Measurements from ENCODE around the gene TGFBR3.
"Not testable (repeated sequence)": the region's sequence is repeated elsewhere in the genome, so short reads cannot be mapped to it uniquely, and the experiment has no call there.

The TGFBR3 gene

DNA sequence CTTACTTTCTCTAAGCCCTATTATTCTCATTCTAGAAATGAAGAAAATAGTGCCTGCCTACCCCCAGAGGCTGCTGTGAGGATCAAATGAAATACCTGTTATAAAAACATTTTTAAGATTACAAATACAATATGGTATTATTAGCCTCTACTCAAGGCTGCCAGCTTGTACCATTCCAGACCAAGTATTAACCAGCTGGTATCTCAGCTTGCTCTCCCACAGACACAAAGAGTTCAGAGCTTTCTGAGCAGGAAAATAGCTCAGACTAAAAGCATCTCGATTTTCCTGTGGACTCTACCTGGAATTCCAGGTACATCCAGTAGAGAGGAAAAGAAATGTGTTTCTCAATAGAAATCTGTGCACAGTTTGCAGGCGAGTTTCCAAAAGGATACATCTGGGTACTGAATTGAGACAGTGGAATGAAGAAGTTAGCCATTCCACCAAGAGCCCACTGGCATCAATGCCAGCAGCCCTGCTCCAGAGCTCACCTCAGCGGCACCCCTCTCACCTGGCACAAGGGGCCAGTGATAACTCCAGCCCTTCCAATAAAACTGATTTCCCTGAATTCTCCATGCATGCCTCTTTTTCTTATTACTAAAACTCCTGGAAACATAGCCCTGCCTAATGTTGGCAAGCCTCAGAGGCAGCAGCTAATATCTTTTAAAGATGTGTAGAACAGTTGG lies 31.0 kb downstream of the TGFBR3 start:
- no peaks in the 10 kb centered on the region for H3K4me1 ChIP-seq (ENCODE audit: control insufficient read depth in 1 of 2, insufficient read depth in 1 of 2, low read depth in 1 of 2, low read length in 1 of 2)
- H3K4me3 ChIP-seq (ENCODE audit: low read depth in 1 of 2, low read length in 1 of 2): no peak overlapping the region
- no peak overlapping the region for H3K27ac ChIP-seq
- H3K27me3 ChIP-seq: no peaks in the 10 kb centered on the region
- H3K9me3 ChIP-seq: no peaks in the 10 kb centered on the region
- TF ChIP-seq, protein P1, sequence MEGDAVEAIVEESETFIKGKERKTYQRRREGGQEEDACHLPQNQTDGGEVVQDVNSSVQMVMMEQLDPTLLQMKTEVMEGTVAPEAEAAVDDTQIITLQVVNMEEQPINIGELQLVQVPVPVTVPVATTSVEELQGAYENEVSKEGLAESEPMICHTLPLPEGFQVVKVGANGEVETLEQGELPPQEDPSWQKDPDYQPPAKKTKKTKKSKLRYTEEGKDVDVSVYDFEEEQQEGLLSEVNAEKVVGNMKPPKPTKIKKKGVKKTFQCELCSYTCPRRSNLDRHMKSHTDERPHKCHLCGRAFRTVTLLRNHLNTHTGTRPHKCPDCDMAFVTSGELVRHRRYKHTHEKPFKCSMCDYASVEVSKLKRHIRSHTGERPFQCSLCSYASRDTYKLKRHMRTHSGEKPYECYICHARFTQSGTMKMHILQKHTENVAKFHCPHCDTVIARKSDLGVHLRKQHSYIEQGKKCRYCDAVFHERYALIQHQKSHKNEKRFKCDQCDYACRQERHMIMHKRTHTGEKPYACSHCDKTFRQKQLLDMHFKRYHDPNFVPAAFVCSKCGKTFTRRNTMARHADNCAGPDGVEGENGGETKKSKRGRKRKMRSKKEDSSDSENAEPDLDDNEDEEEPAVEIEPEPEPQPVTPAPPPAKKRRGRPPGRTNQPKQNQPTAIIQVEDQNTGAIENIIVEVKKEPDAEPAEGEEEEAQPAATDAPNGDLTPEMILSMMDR (IDR thresholded peaks at IDR 0.05): no peak
- no peaks in the 10 kb centered on the region for H3K36me3 ChIP-seq

DNA sequence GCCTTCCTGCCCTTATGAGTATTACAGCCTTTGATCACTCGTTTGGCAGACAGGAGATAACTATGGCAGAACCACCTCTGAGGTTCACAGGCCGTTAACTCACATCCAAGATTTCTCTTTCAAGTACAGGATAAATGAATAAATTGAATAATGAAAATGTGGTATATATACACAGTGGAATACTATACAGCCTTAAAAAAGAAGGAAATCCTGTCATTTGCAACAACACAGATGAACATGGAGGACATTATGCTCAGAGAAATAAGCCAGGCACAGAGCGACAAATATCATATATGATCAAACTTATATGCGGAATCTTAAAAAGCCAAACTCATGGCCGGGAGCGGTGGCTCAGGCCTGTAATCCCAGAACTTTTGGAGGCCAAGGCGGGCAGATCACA lies 32.6 kb downstream of the TGFBR3 start:
- Histone ChIP-seq H3K36me3 (no peaks in the 10 kb centered on the region), H3K27me3 (no peaks in the 10 kb centered on the region), H3K4me3 (ENCODE audit: low read depth in 1 of 2, low read length in 1 of 2) (no peak overlapping the region), H3K9me3 (no peaks in the 10 kb centered on the region), H3K27ac (no peak overlapping the region), H3K4me1 (ENCODE audit: control insufficient read depth in 1 of 2, insufficient read depth in 1 of 2, low read depth in 1 of 2, low read length in 1 of 2) (no peaks in the 10 kb centered on the region)
- TF ChIP-seq, protein P1 (IDR thresholded peaks at IDR 0.05): no peak

DNA sequence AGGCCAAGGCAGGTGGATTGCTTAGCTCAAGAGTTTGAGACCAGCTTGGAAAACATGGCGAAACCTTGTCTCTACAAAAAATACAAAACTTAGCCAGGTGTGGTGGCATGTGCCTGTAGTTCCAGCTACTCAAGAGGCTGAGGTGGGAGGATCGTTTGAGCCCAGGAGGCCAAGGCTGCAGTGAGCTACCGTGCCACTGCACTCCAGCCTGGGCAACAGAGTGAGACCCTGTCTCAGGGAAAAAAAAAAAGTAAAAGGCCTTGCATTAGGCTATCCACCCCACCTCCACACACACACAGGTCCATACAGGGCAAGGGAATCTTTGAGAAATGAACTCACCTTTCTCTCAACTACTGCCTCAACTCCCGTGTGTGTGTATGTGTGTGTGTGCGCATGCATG lies 33.9 kb downstream of the TGFBR3 start:
- not testable (repeated sequence) for H3K27ac ChIP-seq

DNA sequence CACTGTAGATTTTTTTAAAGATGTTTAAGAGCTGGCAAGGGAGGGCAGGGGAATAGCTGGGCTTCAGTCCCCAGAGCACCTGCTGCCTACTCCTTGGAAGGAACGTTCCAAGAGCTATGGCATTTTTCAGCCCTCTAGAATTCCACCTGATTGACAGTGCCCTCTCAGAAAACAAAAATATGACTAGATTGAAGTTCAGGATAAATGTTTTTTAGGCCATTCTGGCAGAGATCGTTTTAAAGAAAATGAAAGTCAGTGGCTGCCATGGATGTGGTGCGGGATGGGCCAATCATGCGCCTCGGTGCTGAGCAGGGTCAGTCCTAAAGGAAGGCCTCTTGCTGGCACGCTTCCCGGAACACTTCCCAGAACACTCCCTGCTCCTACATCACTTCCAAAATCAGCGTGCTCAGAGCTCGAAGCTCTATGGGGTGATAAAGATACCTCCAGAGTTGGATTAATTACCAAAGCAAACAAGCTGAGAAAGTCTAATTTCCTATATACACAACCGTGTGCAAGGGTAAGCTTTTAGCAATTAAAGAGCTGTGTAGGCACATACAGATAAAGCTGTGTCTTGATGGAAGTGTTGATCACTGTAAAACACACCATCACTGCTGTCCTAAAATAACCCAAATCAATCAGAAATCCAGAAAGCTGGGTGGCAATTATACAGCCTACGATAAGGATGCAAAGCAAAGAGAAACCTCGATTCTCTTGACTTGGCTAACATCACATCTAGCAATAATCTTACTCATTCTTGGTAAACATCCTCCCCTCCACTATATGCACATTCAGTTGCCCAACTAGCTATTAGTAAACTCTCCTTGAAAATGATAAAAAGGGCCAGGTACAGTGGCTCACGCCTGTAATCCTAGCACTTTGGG lies 34.6 kb downstream of the TGFBR3 start:
- Histone ChIP-seq H3K4me3 (ENCODE audit: low read depth in 1 of 2, low read length in 1 of 2) (no peak overlapping the region), H3K27ac (no peak overlapping the region), H3K36me3 (no peaks in the 10 kb centered on the region), H3K4me1 (ENCODE audit: control insufficient read depth in 1 of 2, insufficient read depth in 1 of 2, low read depth in 1 of 2, low read length in 1 of 2) (no peaks in the 10 kb centered on the region), H3K9me3 (no peaks in the 10 kb centered on the region), H3K27me3 (no peaks in the 10 kb centered on the region)
- TF ChIP-seq, protein P1 (IDR thresholded peaks at IDR 0.05): no peak

More for the DNA sequence above, 33.9 kb downstream of the TGFBR3 start:
- not testable (repeated sequence) for H3K4me1 ChIP-seq (ENCODE audit: control insufficient read depth in 1 of 2, insufficient read depth in 1 of 2, low read depth in 1 of 2, low read length in 1 of 2); H3K4me3 ChIP-seq (ENCODE audit: low read depth in 1 of 2, low read length in 1 of 2); H3K9me3 ChIP-seq; H3K36me3 ChIP-seq; H3K27me3 ChIP-seq

DNA sequence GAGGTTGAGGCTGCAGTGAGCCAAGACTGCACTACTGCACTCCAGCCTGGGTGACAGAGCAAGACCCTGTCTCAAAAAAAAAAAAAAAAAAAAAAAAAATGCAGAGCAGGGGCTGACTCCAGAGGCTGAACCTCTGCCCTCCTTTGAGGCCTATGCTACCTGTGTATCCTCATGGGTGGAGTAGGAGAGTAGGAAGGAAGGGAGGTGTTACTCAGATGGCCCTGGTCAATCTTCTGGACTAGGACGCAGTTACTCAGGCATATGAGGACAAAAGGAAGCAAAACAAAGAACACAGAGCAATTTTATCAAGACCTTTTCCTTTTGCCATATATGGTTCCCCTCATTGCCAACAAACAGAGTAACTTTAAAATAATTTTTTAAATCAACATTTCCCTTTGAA lies 35.2 kb downstream of the TGFBR3 start:
- H3K27me3 ChIP-seq: no peaks in the 10 kb centered on the region
- no peaks in the 10 kb centered on the region for H3K9me3 ChIP-seq
- no peaks in the 10 kb centered on the region for H3K4me1 ChIP-seq (ENCODE audit: control insufficient read depth in 1 of 2, insufficient read depth in 1 of 2, low read depth in 1 of 2, low read length in 1 of 2)
- H3K4me3 ChIP-seq (ENCODE audit: low read depth in 1 of 2, low read length in 1 of 2): no peak overlapping the region
- H3K27ac ChIP-seq: no peak overlapping the region
- no peaks in the 10 kb centered on the region for H3K36me3 ChIP-seq
- TF ChIP-seq, protein P1 (IDR thresholded peaks at IDR 0.05): no peak

DNA sequence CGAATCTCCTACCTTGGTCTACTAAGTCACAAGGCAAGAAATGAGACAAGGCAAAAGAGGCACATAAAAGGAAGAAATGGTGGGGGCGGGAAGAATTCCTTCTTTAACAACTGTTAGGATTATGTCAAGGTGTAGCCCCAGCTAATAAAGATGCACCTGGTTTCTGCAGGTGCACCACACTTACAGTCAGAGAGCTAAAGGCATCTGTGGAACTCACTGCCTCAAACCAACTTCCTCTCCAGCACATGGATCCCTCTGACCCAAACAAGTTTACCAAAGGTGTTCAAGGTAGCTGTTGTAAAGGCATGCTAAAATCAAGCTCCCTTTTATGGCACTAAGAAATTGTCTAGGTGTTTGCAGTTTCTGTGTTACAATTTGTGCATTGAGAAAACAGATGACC lies 38.1 kb downstream of the TGFBR3 start:
- Histone ChIP-seq H3K36me3 (no peaks in the 10 kb centered on the region), H3K27me3 (no peaks in the 10 kb centered on the region), H3K4me3 (ENCODE audit: low read depth in 1 of 2, low read length in 1 of 2) (no peak overlapping the region), H3K27ac (no peak overlapping the region), H3K4me1 (ENCODE audit: control insufficient read depth in 1 of 2, insufficient read depth in 1 of 2, low read depth in 1 of 2, low read length in 1 of 2) (no peaks in the 10 kb centered on the region), H3K9me3 (no peaks in the 10 kb centered on the region)
- TF ChIP-seq, protein P1 (IDR thresholded peaks at IDR 0.05): no peak
